GM12865 (cell line): ENCODE data around the gene SIK2.
A peak's percentile ranks its signal among the peaks of the same experiment; 100 is the strongest.

Experiments
- DNase-seq: peaks from one replicate; pipeline ENCODE4 v3.0.0; 2010; ENCODE audit warnings: low read depth
- H3K4me3 ChIP-seq: 2 replicates; pipeline ENCODE4 v1.5.1; 2011; ENCODE audit warnings: mild to moderate bottlenecking, low read depth, low read length, control low read depth
- CTCF ChIP-seq: IDR thresholded peaks from 2 replicates; pipeline ENCODE4 v1.5.1; 2011; ENCODE audit warnings: low read length, control low read depth, low read depth, inconsistent platforms; ENCODE audit not compliant: insufficient read depth; ENCODE audit errors: missing control alignments

Gene SIK2

GRCh38 chr11:111577821-111578220 lies 24.4 kb upstream of the SIK2 start:
- no peak for TF ChIP-seq CTCF
- no peak for DNase-seq
- no peak overlapping the region for H3K4me3 ChIP-seq

GRCh38 chr11:111581341-111581740 lies 20.9 kb upstream of the SIK2 start:
- no peak for TF ChIP-seq CTCF
- no peak for DNase-seq
- H3K4me3 ChIP-seq = no peak overlapping the region

- H3K4me3 ChIP-seq = no peak overlapping the region
- DNase-seq = no peak
Observed at GRCh38 chr11:111582163-111582562, 20.1 kb upstream of the SIK2 start.

GRCh38 chr11:111582881-111583280 lies 19.4 kb upstream of the SIK2 start:
- DNase-seq = no peak
- TF ChIP-seq CTCF = no peak
- no peak overlapping the region for H3K4me3 ChIP-seq

More at GRCh38 chr11:111582163-111582562, 20.1 kb upstream of the SIK2 start:
- no peak for TF ChIP-seq CTCF

GRCh38 chr11:111585371-111585770 lies 16.9 kb upstream of the SIK2 start:
- H3K4me3 ChIP-seq = no peak overlapping the region
- TF ChIP-seq CTCF = no peak
- peak; percentile 47 for DNase-seq

- peak; percentile 70 for DNase-seq
Observed at GRCh38 chr11:111586388-111586831, 15.8 kb upstream of the SIK2 start.

More at GRCh38 chr11:111586388-111586831, 15.8 kb upstream of the SIK2 start:
- no peak overlapping the region for H3K4me3 ChIP-seq
- peak; percentile 66 for TF ChIP-seq CTCF
